HG02642 (cell line): ENCODE measurements around the gene IKZF4.

Experiments used
- ATAC-seq: cut with Tn5 transposase; IDR thresholded peaks from one replicate; pipeline ENCODE4 v1.9.1; 2021; ENCODE audit warnings: mild to moderate bottlenecking; ENCODE audit not compliant: unreplicated experiment, poor library complexity

The IKZF4 gene

GRCh38 chr12:56080556-56081138, 59.8 kb downstream of the IKZF4 start:
- ATAC-seq, result no peak

- ATAC-seq, result no peak
Measured at GRCh38 chr12:56081393-56082347, 60.8 kb downstream of the IKZF4 start.

- ATAC-seq, result no peak
Measured at GRCh38 chr12:56082382-56082781, 61.5 kb downstream of the IKZF4 start.

- no peak for ATAC-seq
Measured at GRCh38 chr12:56082967-56083366, 62.1 kb downstream of the IKZF4 start.

GRCh38 chr12:56084958-56085543, 64.2 kb downstream of the IKZF4 start:
- ATAC-seq, result no peak

- no peak for ATAC-seq
Measured at GRCh38 chr12:56086096-56086495, 65.3 kb downstream of the IKZF4 start.

- no peak for ATAC-seq
Measured at GRCh38 chr12:56086608-56087007, 65.8 kb downstream of the IKZF4 start.

GRCh38 chr12:56087220-56087619, 66.4 kb downstream of the IKZF4 start:
- ATAC-seq, result no peak
